Measurements from ENCODE around the gene MYO5B. TPM values are rescaled to one million over a fixed set of nuclear protein-coding genes. Genes with fewer than 3 reads are reported as not detected.

The MYO5B gene
- total RNA-seq, 4 donors from 2014 or later = 0.05 to 0.60 (median 0.35) TPM

GRCh38 chr18:49968644-49969309 is 226.2 kb downstream of the MYO5B start:
- no peaks in the 10 kb centered on the region for H3K36me3 ChIP-seq
- no peak for ATAC-seq
- H3K27me3 ChIP-seq = no peaks in the 10 kb centered on the region
- intact Hi-C loops (cut with DNase I; ENCODE audit: low total_unique reads) (no loop called here), in situ Hi-C loops (cut with MboI; ENCODE audit: low sequenced_read_pairs in 4 of 4) (no loop called here)
- DNase-seq = no peak
- no peak for TF ChIP-seq POLR2A (IDR thresholded peaks at IDR 0.05)
- TF ChIP-seq, protein P1, sequence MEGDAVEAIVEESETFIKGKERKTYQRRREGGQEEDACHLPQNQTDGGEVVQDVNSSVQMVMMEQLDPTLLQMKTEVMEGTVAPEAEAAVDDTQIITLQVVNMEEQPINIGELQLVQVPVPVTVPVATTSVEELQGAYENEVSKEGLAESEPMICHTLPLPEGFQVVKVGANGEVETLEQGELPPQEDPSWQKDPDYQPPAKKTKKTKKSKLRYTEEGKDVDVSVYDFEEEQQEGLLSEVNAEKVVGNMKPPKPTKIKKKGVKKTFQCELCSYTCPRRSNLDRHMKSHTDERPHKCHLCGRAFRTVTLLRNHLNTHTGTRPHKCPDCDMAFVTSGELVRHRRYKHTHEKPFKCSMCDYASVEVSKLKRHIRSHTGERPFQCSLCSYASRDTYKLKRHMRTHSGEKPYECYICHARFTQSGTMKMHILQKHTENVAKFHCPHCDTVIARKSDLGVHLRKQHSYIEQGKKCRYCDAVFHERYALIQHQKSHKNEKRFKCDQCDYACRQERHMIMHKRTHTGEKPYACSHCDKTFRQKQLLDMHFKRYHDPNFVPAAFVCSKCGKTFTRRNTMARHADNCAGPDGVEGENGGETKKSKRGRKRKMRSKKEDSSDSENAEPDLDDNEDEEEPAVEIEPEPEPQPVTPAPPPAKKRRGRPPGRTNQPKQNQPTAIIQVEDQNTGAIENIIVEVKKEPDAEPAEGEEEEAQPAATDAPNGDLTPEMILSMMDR (IDR thresholded peaks at IDR 0.05 in 4 of 5, conservative IDR thresholded peaks at IDR 0.05 in 1 of 5) = no peak
- H3K4me1 ChIP-seq = no peaks in the 10 kb centered on the region
- H3K27ac ChIP-seq = no peak overlapping the region
- H3K9me3 ChIP-seq = no peaks in the 10 kb centered on the region
- no peak overlapping the region for H3K4me3 ChIP-seq

- DNase-seq (no peak), ATAC-seq (no peak)
- Histone ChIP-seq H3K9me3 (no peaks in the 10 kb centered on the region), H3K27me3 (no peaks in the 10 kb centered on the region), H3K4me1 (no peaks in the 10 kb centered on the region), H3K36me3 (no peaks in the 10 kb centered on the region), H3K27ac (no peak overlapping the region), H3K4me3 (no peak overlapping the region)
- TF ChIP-seq POLR2A (IDR thresholded peaks at IDR 0.05) = no peak
- TF ChIP-seq, protein P1 (IDR thresholded peaks at IDR 0.05 in 4 of 5, conservative IDR thresholded peaks at IDR 0.05 in 1 of 5) = no peak
- intact Hi-C loops (cut with DNase I; ENCODE audit: low total_unique reads) = no loop called here
- in situ Hi-C loops (cut with MboI; ENCODE audit: low sequenced_read_pairs in 4 of 4) = no loop called here
These were observed 227.2 kb downstream of the MYO5B start for GRCh38 chr18:49967636-49968313.

DNA sequence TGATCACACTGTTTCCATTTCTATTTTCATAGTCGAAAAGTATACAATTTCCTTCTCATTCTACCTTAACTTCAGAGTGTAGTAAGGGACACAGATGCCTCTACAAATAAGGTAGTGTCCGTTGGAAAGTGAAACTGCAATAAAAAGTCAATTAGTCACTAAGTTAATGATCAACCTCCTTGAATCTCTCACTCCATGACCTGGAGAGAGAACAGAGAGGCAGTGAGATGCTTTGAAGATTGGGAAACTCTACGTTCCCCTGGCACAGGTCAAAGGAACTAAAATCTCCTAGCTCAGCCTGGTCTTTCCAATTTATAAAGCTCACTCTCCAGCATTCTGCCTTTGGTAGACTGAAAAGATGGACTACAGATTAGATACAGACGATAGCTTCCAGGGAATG is 227.8 kb downstream of the MYO5B start:
- Histone ChIP-seq H3K27me3 (no peaks in the 10 kb centered on the region), H3K36me3 (no peaks in the 10 kb centered on the region), H3K9me3 (no peaks in the 10 kb centered on the region), H3K27ac (no peak overlapping the region), H3K4me3 (no peak overlapping the region), H3K4me1 (no peaks in the 10 kb centered on the region)
- intact Hi-C loops (cut with DNase I; ENCODE audit: low total_unique reads) (no loop called here), in situ Hi-C loops (cut with MboI; ENCODE audit: low sequenced_read_pairs in 4 of 4) (no loop called here)
- TF ChIP-seq, protein P1 (IDR thresholded peaks at IDR 0.05 in 4 of 5, conservative IDR thresholded peaks at IDR 0.05 in 1 of 5) = no peak
- no peak for TF ChIP-seq POLR2A (IDR thresholded peaks at IDR 0.05)
- no peak for DNase-seq
- no peak for ATAC-seq

DNA sequence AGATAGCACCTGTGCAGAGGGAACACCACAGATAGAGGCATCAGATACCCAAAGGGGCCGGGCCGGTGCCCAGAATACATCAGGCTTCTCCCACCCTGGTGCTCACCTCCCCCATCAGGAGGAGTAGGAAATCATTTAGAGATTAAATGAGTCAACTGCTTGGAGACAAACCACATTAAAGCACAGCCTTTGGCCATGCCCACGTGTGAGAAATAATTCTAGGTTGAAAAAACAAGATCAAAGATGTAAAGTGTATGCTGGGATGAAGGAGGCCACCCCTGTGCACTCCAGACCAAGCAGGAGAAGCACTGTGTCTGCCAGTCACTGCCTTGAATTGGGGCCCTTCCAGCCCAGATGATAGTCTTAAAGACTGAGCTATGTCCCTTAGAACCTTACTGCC is 228.9 kb downstream of the MYO5B start:
- intact Hi-C loops (cut with DNase I; ENCODE audit: low total_unique reads) = no loop called here
- no peak for ATAC-seq

More for the DNA sequence above, 228.9 kb downstream of the MYO5B start:
- Histone ChIP-seq H3K4me1 (no peaks in the 10 kb centered on the region), H3K27me3 (no peaks in the 10 kb centered on the region), H3K36me3 (no peaks in the 10 kb centered on the region), H3K9me3 (no peaks in the 10 kb centered on the region), H3K27ac (no peak overlapping the region), H3K4me3 (no peak overlapping the region)
- no peak for DNase-seq
- TF ChIP-seq, protein P1 (IDR thresholded peaks at IDR 0.05 in 4 of 5, conservative IDR thresholded peaks at IDR 0.05 in 1 of 5) = no peak
- TF ChIP-seq POLR2A (IDR thresholded peaks at IDR 0.05) = no peak
- in situ Hi-C loops (cut with MboI; ENCODE audit: low sequenced_read_pairs in 4 of 4) = no loop called here
